Progenitor cell of endocrine pancreas (in vitro differentiated cells): Measurements from ENCODE around the gene ZMAT5. TPM values are rescaled to one million over a fixed set of nuclear protein-coding genes. Genes with fewer than 3 reads are reported as not detected.
A peak's percentile ranks its signal among the peaks of the same experiment; 100 is the strongest.

ENCODE experiments used
- DNase-seq: peaks from one replicate; pipeline ENCODE4 v3.0.0; 2021; ENCODE audit warnings: low spot score; ENCODE audit not compliant: unreplicated experiment
- H3K27ac Mint-ChIP-seq: 2 replicates; pipeline ENCODE4 v1.8.0; 2021; ENCODE audit warnings: mild to moderate bottlenecking, moderate library complexity, mixed read lengths
- H3K27me3 Mint-ChIP-seq: 2 replicates; pipeline ENCODE4 v1.8.0; 2021; ENCODE audit warnings: mixed read lengths
- H3K36me3 Mint-ChIP-seq: 2 replicates; pipeline ENCODE4 v1.8.0; 2022; ENCODE audit warnings: mixed read lengths; ENCODE audit not compliant: insufficient read depth
- H3K4me1 Mint-ChIP-seq: 2 replicates; pipeline ENCODE4 v1.8.0; 2021; ENCODE audit warnings: low read depth, mixed read lengths
- H3K4me3 Mint-ChIP-seq: 2 replicates; pipeline ENCODE4 v1.8.0; 2021; ENCODE audit warnings: low read depth, mild to moderate bottlenecking, moderate library complexity, mixed read lengths
- H3K9me3 Mint-ChIP-seq: 2 replicates; pipeline ENCODE4 v1.8.0; 2021; ENCODE audit warnings: low read depth, mixed read lengths
- CTCF ChIP-seq: fragments of 200-600 bp; sonication (generic); IDR thresholded peaks from one replicate; pipeline ENCODE4 v1.5.0; 2021; ENCODE audit warnings: antibody characterized with exemption, mild to moderate bottlenecking; ENCODE audit not compliant: unreplicated experiment
- total RNA-seq: library from RNA; stranded (reverse); gene quantifications from 2 replicates; pipeline ENCODE4 v1.2.1, GENCODE V29; 2021

Gene ZMAT5
- total RNA-seq, 1 donor from 2014 or later = 21.1 TPM

- H3K36me3 Mint-ChIP-seq = no peaks in the 10 kb centered on the region
- no peak for DNase-seq
- no peak overlapping the region for H3K27ac Mint-ChIP-seq
- H3K4me1 Mint-ChIP-seq = no peaks in the 10 kb centered on the region
- H3K9me3 Mint-ChIP-seq = no peaks in the 10 kb centered on the region
- no peak for TF ChIP-seq CTCF
- peaks cover 42% of the 10 kb centered on the region for H3K27me3 Mint-ChIP-seq
- H3K4me3 Mint-ChIP-seq = no peak overlapping the region
Measured at GRCh38 chr22:29724843-29725242, 42.0 kb downstream of the ZMAT5 start.

GRCh38 chr22:29723766-29724165 lies 43.0 kb downstream of the ZMAT5 start:
- no peaks in the 10 kb centered on the region for H3K4me1 Mint-ChIP-seq

GRCh38 chr22:29722587-29722986 lies 44.2 kb downstream of the ZMAT5 start:
- DNase-seq = no peak
- H3K4me1 Mint-ChIP-seq = peaks cover 2% of the 10 kb centered on the region
- H3K27me3 Mint-ChIP-seq = peaks cover 62% of the 10 kb centered on the region
- no peak overlapping the region for H3K4me3 Mint-ChIP-seq
- TF ChIP-seq CTCF = no peak
- H3K36me3 Mint-ChIP-seq = no peaks in the 10 kb centered on the region
- no peak overlapping the region for H3K27ac Mint-ChIP-seq
- H3K9me3 Mint-ChIP-seq = no peaks in the 10 kb centered on the region

More at GRCh38 chr22:29723766-29724165, 43.0 kb downstream of the ZMAT5 start:
- Mint-ChIP-seq H3K9me3 (no peaks in the 10 kb centered on the region), H3K27me3 (peaks cover 51% of the 10 kb centered on the region), H3K27ac (no peak overlapping the region), H3K4me3 (no peak overlapping the region), H3K36me3 (no peaks in the 10 kb centered on the region)
- DNase-seq = no peak
- TF ChIP-seq CTCF = peak; percentile 12

- Mint-ChIP-seq H3K9me3 (no peaks in the 10 kb centered on the region), H3K36me3 (no peaks in the 10 kb centered on the region), H3K27me3 (peaks cover 66% of the 10 kb centered on the region), H3K4me1 (peaks cover 2% of the 10 kb centered on the region), H3K27ac (no peak overlapping the region), H3K4me3 (no peak overlapping the region)
- no peak for DNase-seq
- no peak for TF ChIP-seq CTCF
Measured at GRCh38 chr22:29722151-29722550, 44.7 kb downstream of the ZMAT5 start.

GRCh38 chr22:29720811-29721323 lies 45.9 kb downstream of the ZMAT5 start:
- DNase-seq = no peak
- TF ChIP-seq CTCF = no peak
- peaks cover 2% of the 10 kb centered on the region for H3K4me1 Mint-ChIP-seq
- H3K27me3 Mint-ChIP-seq = peaks cover 68% of the 10 kb centered on the region
- H3K4me3 Mint-ChIP-seq = no peak overlapping the region
- no peaks in the 10 kb centered on the region for H3K9me3 Mint-ChIP-seq
- H3K36me3 Mint-ChIP-seq = no peaks in the 10 kb centered on the region
- no peak overlapping the region for H3K27ac Mint-ChIP-seq
